Keratinocyte (primary cell): ENCODE data around the gene SLC49A4. TPM values are rescaled to one million over a fixed set of nuclear protein-coding genes. Genes with fewer than 3 reads are reported as not detected.

Experiments
- DNase-seq: peaks from one replicate; pipeline ENCODE4 v3.0.0-alpha.2; 2011; ENCODE audit warnings: low read depth, missing footprints, low spot score
- FAIRE-seq: peaks from 2 replicates; lab custom pipeline; 2011; peaks lifted over from hg19 to GRCh38; lab: Jason Lieb, UNC
- H2AFZ ChIP-seq: 2 replicates; pipeline ENCODE4 v1.6.0; 2012; ENCODE audit warnings: low read length, control low read depth, inconsistent platforms; ENCODE audit not compliant: control insufficient read depth
- H3K27ac ChIP-seq: 2 replicates; pipeline ENCODE4 v1.5.1; 2011; ENCODE audit warnings: low read length; ENCODE audit not compliant: control insufficient read depth, insufficient read depth
- H3K27me3 ChIP-seq: 3 replicates; pipeline ENCODE4 v1.6.0; 2011; ENCODE audit warnings: low read length; ENCODE audit not compliant: control insufficient read depth, insufficient read depth; ENCODE audit errors: extremely low read depth
- H3K36me3 ChIP-seq, 2 experiments: 2 replicates in 1 of 2; 3 replicates in 1 of 2; pipeline ENCODE4 v1.5.1; 2011; ENCODE audit warnings: low read length in 2 of 2, mild to moderate bottlenecking in 1 of 2; ENCODE audit not compliant: control insufficient read depth in 2 of 2, insufficient read depth in 2 of 2; ENCODE audit errors: extremely low read depth in 1 of 2
- H3K4me1 ChIP-seq: 3 replicates; pipeline ENCODE4 v1.5.1; 2011; ENCODE audit warnings: low read length; ENCODE audit not compliant: control insufficient read depth, insufficient read depth; ENCODE audit errors: extremely low read depth
- H3K4me2 ChIP-seq: 3 replicates; pipeline ENCODE4 v1.6.0; 2011; ENCODE audit warnings: low read depth, low read length; ENCODE audit not compliant: control insufficient read depth, insufficient read depth; ENCODE audit errors: extremely low read depth
- H3K4me3 ChIP-seq, 3 experiments: fragments of 200-600 bp in 1 of 3; sonication (generic) in 1 of 3; 2 replicates in 2 of 3; 3 replicates in 1 of 3; pipeline ENCODE4 v1.5.1; 2011 to 2016; ENCODE audit warnings: low read length in 3 of 3, mild to moderate bottlenecking in 3 of 3, control low read depth in 2 of 3, inconsistent platforms in 1 of 3, low read depth in 1 of 3, mixed read lengths in 1 of 3, mixed run types in 1 of 3, moderate library complexity in 1 of 3; ENCODE audit not compliant: control insufficient read depth in 2 of 3, insufficient read depth in 2 of 3; ENCODE audit errors: extremely low read depth in 1 of 3
- H3K79me2 ChIP-seq: 2 replicates; pipeline ENCODE4 v1.6.0; 2012; ENCODE audit warnings: low read length; ENCODE audit not compliant: control insufficient read depth, insufficient read depth
- H3K9ac ChIP-seq: 3 replicates; pipeline ENCODE4 v1.6.0; 2011; ENCODE audit warnings: low read length; ENCODE audit not compliant: control insufficient read depth, insufficient read depth; ENCODE audit errors: extremely low read depth
- H3K9me1 ChIP-seq: 3 replicates; pipeline ENCODE4 v1.6.0; 2011; ENCODE audit warnings: low read length; ENCODE audit not compliant: control insufficient read depth, insufficient read depth; ENCODE audit errors: extremely low read depth
- H3K9me3 ChIP-seq: 2 replicates; pipeline ENCODE4 v1.5.1; 2012; ENCODE audit warnings: low read depth, low read length; ENCODE audit not compliant: control insufficient read depth
- H4K20me1 ChIP-seq: 3 replicates; pipeline ENCODE4 v1.6.0; 2011; ENCODE audit warnings: low read length; ENCODE audit not compliant: control insufficient read depth, insufficient read depth; ENCODE audit errors: extremely low read depth
- EZH2 ChIP-seq: IDR thresholded peaks from one replicate; pipeline ENCODE4 v1.6.1; 2012; ENCODE audit warnings: inconsistent platforms, mild to moderate bottlenecking, low read length, moderate library complexity
- dilution Hi-C: fragments of 300-500 bp; cut with MboI; formaldehyde crosslinking; loops from one replicate; pipeline ENCODE4 v1.7.0; 2020; ENCODE audit warnings: low sequenced_read_pairs; ENCODE audit not compliant: extremely low pct_ligation_motif_present
- polyA plus RNA-seq, 5 experiments: library from polyadenylated mRNA; depleted of rRNA in 3 of 5; stranded (reverse) in 3 of 5; stranded (forward) in 1 of 5; unstranded in 1 of 5; fragments of >200 nt; gene quantifications; 1 replicate in 1 of 5; 2 replicates in 3 of 5; 3 replicates in 1 of 5; pipeline versions ENCODE4 v1.2.1 to v1.2.3, GENCODE V29; 2011 to 2012; ENCODE audit warnings: missing spikeins in 2 of 5, low read depth in 1 of 5, low replicate concordance in 1 of 5
- TF ChIP-seq, protein P1 (sequence below), 3 experiments: IDR thresholded peaks in 1 of 3; conservative IDR thresholded peaks in 1 of 3; optimal IDR thresholded peaks in 1 of 3; 2 replicates in 2 of 3; 3 replicates in 1 of 3; pipeline versions ENCODE3 to v1.5.1; 2011; ENCODE audit warnings: low read length in 3 of 3, mild to moderate bottlenecking in 3 of 3, moderate library complexity in 2 of 3, control low read depth in 1 of 3, inconsistent platforms in 1 of 3; ENCODE audit not compliant: insufficient read depth in 2 of 3; ENCODE audit errors: extremely low read depth in 1 of 3

The SLC49A4 gene
- polyA plus RNA-seq, 1 donor (not counting 4 experiments of a cell fraction or from before 2014, with no cell fraction given): 18.2 TPM

GRCh38 chr3:122918576-122919290, 123.9 kb downstream of the SLC49A4 start:
- H3K4me2 ChIP-seq: no peak overlapping the region
- no peak for FAIRE-seq
- no peak overlapping the region for H3K27ac ChIP-seq
- peaks cover 52% of the 10 kb centered on the region for H3K27me3 ChIP-seq
- H3K9me1 ChIP-seq: no peaks in the 10 kb centered on the region
- DNase-seq: no peak
- peaks cover 3% of the 10 kb centered on the region for H3K4me1 ChIP-seq
- H3K9me3 ChIP-seq: no peaks in the 10 kb centered on the region
- no peak overlapping the region for H3K4me3 ChIP-seq
- H4K20me1 ChIP-seq: no peaks in the 10 kb centered on the region
- H3K36me3 ChIP-seq: no peaks in the 10 kb centered on the region
- dilution Hi-C loops: no loop called here
- TF ChIP-seq EZH2: no peak
- TF ChIP-seq, protein P1, sequence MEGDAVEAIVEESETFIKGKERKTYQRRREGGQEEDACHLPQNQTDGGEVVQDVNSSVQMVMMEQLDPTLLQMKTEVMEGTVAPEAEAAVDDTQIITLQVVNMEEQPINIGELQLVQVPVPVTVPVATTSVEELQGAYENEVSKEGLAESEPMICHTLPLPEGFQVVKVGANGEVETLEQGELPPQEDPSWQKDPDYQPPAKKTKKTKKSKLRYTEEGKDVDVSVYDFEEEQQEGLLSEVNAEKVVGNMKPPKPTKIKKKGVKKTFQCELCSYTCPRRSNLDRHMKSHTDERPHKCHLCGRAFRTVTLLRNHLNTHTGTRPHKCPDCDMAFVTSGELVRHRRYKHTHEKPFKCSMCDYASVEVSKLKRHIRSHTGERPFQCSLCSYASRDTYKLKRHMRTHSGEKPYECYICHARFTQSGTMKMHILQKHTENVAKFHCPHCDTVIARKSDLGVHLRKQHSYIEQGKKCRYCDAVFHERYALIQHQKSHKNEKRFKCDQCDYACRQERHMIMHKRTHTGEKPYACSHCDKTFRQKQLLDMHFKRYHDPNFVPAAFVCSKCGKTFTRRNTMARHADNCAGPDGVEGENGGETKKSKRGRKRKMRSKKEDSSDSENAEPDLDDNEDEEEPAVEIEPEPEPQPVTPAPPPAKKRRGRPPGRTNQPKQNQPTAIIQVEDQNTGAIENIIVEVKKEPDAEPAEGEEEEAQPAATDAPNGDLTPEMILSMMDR (optimal IDR thresholded peaks at IDR 0.05 in 1 of 3, IDR thresholded peaks at IDR 0.05 in 1 of 3, conservative IDR thresholded peaks at IDR 0.05 in 1 of 3; ENCODE audit: extremely low read depth in 1 of 3, insufficient read depth in 2 of 3, low read length in 3 of 3): no peak
- H3K79me2 ChIP-seq: no peaks in the 10 kb centered on the region
- no peak overlapping the region for H2AFZ ChIP-seq
- no peak overlapping the region for H3K9ac ChIP-seq

DNA sequence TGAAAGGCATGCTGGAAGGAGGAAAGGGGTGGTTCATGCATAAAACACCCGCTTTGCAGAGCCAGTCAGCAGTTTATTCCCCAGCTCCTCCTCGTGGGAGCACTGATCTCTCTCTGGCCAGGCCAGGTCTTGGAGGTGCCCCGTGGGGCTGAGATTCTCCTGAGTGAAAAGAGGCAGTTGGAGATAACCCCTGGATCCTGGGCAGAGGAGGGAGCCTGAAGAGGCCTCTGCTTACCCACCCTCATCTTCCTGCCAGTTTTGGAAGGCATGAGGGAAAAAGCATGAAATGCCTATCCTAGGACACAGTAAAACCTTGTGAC, 124.4 kb downstream of the SLC49A4 start:
- Histone ChIP-seq H3K4me1 (peaks cover 3% of the 10 kb centered on the region), H3K4me3 (no peak overlapping the region), H3K9ac (no peak overlapping the region), H4K20me1 (no peaks in the 10 kb centered on the region), H3K9me1 (no peaks in the 10 kb centered on the region), H3K4me2 (no peak overlapping the region), H2AFZ (no peak overlapping the region), H3K27ac (no peak overlapping the region), H3K9me3 (no peaks in the 10 kb centered on the region), H3K27me3 (peaks cover 47% of the 10 kb centered on the region), H3K36me3 (no peaks in the 10 kb centered on the region), H3K79me2 (no peaks in the 10 kb centered on the region)
- no peak for FAIRE-seq
- no peak for TF ChIP-seq EZH2
- TF ChIP-seq, protein P1 (optimal IDR thresholded peaks at IDR 0.05 in 1 of 3, IDR thresholded peaks at IDR 0.05 in 1 of 3, conservative IDR thresholded peaks at IDR 0.05 in 1 of 3; ENCODE audit: extremely low read depth in 1 of 3, insufficient read depth in 2 of 3, low read length in 3 of 3): no peak
- dilution Hi-C loops: no loop called here
- no peak for DNase-seq
